Hematopoietic multipotent progenitor cell treated with erythropoietin and hydrocortisone succinate and interleukin-3 and kit ligand, for 8 days (in vitro differentiated cells): ENCODE data around the gene OSBPL5.

Source experiments
- DNase-seq: peaks from one replicate; pipeline ENCODE4 v3.0.0-alpha.2; 2015

The OSBPL5 gene

GRCh38 chr11:3165152-3165705, at the start of gene OSBPL5:
OSBPL5 (minus strand) TSS chr11:3165310; CDS start chr11:3129148, 36,162 bp downstream.
- DNase-seq: peak; percentile 63

- no peak for DNase-seq
Observed at GRCh38 chr11:3214420-3214699, 49.2 kb upstream of the OSBPL5 start.

- no peak for DNase-seq
Observed at GRCh38 chr11:3213659-3214419, 48.7 kb upstream of the OSBPL5 start.

- DNase-seq: no peak
Observed at GRCh38 chr11:3208272-3208671, 43.2 kb upstream of the OSBPL5 start.

GRCh38 chr11:3207526-3208189, 42.5 kb upstream of the OSBPL5 start:
- DNase-seq: no peak

- no peak for DNase-seq
Observed at GRCh38 chr11:3206922-3207204, 41.8 kb upstream of the OSBPL5 start.

GRCh38 chr11:3206156-3206921, 41.2 kb upstream of the OSBPL5 start:
- no peak for DNase-seq

GRCh38 chr11:3205261-3206155, 40.4 kb upstream of the OSBPL5 start:
- no peak for DNase-seq

GRCh38 chr11:3204141-3205015, 39.3 kb upstream of the OSBPL5 start:
- DNase-seq: no peak

- no peak for DNase-seq
Observed at GRCh38 chr11:3203221-3204043, 38.3 kb upstream of the OSBPL5 start.

GRCh38 chr11:3202759-3203158, 37.6 kb upstream of the OSBPL5 start:
- DNase-seq: no peak

- DNase-seq: no peak
Observed at GRCh38 chr11:3202305-3202704, 37.2 kb upstream of the OSBPL5 start.

- DNase-seq: no peak
Observed at GRCh38 chr11:3201677-3202181, 36.6 kb upstream of the OSBPL5 start.

- no peak for DNase-seq
Observed at GRCh38 chr11:3201112-3201581, 36.0 kb upstream of the OSBPL5 start.

- DNase-seq: no peak
Observed at GRCh38 chr11:3200388-3201111, 35.4 kb upstream of the OSBPL5 start.

- no peak for DNase-seq
Observed at GRCh38 chr11:3199537-3200295, 34.6 kb upstream of the OSBPL5 start.

- DNase-seq: no peak
Observed at GRCh38 chr11:3198815-3199214, 33.7 kb upstream of the OSBPL5 start.

- no peak for DNase-seq
Observed at GRCh38 chr11:3197878-3198528, 32.9 kb upstream of the OSBPL5 start.
